ENCODE data around the gene CR1L.
"Not testable (repeated sequence)": the region's sequence is repeated elsewhere in the genome, so short reads cannot be mapped to it uniquely, and the experiment has no call there.

The CR1L gene

DNA sequence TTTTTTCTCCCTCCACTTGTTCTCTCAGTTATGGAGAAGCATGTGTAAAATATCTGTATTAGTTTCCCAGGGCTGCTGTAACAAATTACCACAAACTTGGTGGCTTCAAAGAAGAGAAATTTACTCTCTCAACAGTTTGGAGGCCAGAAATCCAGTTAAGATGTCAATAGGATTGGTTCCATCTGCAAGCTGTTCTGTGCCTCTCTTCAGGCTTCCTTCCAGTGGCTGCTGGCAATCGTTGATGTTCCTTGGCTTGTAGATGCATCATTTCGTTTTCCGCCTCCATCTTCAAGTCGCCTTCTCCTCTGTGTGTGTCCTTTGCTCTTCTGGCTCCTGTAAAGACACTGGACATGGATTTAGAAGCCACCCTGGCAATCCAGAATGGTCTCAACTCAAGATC is 45.6 kb downstream of the CR1L start:
- DNase-seq = not testable (repeated sequence)

DNA sequence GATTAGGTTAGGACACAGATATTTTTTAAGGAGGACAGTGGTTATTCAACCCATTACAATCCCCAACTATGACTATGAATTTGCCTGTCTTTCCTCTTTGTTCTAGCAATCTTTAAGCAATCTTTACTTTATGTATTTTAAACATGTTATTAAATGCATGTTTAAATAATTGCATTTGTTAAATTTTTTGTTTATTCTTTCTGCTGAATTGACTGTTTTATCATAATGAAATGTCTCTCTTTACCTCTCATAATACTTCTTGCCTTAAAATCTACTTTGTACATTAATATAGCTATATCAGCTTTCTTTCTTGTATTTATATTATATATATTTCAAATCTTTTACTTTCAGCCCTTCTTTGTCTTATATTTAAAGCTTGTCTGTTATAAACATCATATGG is 46.1 kb downstream of the CR1L start:
- no peak for DNase-seq

DNA sequence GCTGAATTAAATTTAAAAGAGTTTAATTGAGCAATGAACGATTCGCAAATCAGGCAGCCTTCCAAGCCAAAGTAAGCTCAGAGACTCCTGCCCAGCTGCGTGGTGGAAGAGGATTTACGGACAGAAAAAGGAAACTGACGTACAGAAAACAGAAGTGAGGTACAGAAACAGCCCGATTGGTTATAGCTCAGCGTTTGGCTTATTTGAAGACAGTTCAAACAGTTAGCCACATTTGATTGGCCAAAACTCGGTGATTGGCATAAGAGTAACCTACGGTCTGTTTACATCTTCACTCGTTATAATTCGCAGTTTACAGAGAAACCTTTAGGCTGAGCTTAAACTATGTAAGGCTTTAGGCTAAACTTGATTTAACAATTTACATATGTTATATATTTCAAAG is 46.9 kb downstream of the CR1L start:
- DNase-seq = no peak

DNA sequence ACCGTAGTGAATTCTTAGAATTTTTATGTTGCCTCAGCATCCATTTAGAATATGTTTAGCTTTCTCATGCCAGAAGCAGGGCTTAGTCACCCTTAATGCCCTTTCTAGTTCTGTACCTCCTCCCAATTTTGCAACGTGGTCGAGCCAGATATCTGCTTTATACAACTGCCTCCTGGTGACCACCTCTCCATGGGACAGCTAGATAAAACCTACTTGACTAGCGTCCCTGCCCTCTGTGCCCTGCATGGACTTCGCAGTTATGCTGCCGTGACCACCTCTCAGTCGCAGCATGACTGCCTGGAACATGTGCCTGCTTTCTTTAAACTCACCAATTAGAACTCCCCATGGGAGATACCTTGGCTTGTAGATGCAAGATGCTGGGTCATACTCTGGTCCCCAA is 47.4 kb downstream of the CR1L start:
- not testable (repeated sequence) for DNase-seq

DNA sequence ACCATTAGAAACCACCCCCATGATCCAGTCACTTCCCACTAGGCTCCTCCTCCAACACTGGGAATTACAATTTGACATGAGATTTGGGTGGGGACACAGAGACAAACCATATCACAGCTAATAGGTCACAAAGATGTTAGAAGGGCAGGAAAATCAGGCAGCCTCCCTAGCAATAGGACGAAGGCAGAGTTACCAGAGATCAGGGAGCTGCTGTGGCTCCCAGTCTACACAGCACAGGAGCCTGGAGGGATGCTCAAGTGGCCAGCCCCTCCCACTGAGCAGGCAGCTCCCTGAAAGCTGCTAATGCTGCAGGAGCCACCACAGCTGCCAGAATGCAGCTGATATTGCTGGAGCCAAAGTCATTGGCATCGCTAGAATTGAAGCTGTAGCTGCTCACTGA is 51.0 kb downstream of the CR1L start:
- DNase-seq = no peak

DNA sequence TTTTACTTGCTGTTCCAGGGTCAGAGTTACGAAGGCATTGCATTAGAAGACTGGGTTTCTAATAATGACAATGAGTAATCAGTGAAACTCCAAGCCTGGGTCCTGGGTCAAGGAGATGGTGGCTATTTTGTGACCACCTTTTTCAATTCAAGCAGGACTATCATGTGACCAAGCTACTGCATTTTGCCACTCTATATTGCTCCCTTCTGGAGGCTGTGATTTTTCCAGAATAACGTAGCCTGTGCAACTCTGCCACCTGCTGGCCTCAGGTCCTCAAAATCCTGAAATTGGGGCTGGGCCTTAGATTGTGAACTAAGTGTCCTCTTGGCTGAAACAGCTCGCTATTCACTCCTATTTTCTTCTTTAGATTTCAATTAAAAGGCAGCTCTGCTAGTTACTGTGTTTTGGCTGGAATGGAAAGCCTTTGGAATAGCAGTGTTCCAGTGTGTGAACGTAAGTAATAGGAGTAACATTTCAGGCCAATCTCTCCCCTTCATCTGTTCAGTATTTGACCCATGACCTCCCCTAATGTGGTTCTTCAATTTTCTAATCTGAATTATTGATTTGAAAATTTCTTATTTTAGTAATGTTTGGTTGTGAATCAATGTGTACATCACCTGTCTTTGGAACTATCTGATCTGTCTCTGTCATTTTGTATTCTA is 54.0 kb downstream of the CR1L start:
- DNase-seq = peak; percentile 83

DNA sequence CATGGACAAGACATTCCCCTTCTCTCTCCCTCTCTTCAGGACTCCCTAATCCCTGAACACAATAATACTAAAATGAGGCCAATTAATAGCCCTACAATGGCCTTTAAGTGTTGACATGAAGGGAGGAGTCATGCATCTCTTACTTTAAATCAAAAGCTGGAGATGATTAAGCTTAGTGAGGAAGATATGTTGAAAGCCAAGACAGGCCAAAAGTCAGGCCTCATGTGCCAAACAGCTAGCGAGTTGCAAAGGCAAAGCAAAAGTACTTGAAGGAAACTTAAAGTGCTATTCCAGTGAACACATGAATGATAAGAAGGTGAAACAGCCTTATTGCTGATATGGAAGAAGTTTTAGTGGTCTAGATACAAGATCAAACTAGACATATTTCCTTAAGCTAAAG is 57.4 kb downstream of the CR1L start:
- no peak for DNase-seq

DNA sequence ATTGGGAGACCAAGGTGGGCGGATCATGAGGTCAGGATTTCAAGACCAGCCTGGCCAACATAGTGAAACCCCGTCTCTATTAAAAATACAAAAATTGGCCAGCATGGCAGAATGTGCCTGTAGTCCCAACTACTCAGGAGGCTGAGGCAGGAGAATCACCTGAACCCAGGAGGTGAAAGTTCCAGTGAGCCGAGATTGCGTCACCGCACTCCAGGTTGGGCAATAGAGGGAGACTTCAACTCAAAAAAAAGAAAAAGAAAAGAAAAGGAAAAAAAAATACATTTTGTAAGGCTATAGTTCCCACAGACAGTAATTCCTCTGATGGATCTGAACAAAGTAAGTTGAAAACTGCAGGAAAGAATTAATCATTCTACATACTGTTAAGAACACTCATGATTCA is 58.8 kb downstream of the CR1L start:
- no peak for DNase-seq

DNA sequence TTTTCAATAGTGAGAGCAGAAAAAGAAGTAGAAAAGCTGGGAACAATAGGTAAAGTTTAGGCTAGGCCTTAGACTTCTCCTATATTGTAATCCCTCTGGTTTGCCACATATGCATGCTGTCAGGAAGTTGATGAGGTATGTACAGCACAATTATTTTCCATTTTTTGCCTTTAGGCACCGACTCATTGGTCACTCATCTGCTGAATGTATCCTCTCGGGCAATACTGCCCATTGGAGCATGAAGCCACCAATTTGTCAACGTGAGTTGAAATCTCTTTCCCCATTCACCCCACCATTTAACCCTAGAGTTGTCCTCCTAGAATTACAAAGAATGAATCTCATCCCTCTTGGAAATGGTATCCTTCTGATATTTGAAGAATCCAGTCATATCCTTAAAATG is 63.1 kb downstream of the CR1L start:
- DNase-seq = not testable (repeated sequence)

DNA sequence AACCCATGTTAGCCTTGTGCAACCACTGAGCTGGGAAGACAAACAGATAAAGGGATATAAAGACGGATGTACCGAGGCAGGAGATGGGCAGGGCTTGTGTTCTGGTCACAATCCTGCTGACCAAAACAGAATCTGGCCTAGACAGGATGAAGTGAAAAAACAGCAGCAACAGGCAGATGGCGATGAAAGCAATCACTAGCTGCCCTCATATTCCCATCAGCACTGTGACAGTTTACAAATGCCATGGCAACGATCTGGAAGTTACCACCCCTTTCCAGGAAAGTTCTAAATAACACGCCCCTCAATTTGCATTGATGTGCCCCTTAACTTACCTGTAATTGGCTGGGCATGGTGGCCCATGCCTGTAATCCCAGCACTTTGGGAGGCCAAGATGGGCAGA is 66.4 kb downstream of the CR1L start:
- DNase-seq = no peak

DNA sequence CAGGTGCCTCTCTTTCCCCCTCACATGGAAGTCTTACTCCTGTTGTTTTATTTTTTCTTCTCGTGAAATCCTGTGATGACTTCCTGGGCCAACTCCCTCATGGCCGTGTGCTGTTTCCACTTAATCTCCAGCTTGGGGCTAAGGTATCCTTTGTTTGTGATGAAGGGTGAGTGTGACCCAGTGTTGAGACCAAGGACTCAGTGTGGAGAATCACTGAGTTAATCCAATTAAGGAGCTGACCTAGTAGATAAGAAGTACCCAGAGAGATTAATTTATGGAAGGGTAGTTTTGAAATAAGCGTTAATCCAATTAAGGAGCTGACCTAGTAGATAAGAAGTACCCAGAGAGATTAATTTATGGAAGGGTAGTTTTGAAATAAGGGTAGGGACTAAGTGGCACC is 67.8 kb downstream of the CR1L start:
- DNase-seq = not testable (repeated sequence)

DNA sequence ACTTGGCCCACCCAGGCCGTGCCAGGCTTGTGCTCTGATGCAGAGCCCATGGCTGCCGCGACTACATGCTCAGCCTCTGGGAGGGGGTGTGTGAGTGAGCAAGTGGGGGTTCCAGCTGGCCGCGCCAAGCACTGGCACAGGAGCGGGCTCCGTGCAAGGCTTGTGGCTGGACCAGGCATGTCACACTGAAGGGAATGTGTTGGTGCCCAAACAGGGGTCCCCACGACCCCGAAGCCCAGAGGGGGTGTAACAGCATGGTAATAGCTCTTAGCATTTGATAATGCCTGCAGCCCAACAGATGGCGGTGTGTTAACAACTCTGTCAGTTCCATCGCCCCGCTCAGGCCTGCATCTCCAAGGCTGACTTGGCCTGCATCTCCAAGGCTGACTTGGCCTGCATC is 68.6 kb downstream of the CR1L start:
- no peak for DNase-seq

DNA sequence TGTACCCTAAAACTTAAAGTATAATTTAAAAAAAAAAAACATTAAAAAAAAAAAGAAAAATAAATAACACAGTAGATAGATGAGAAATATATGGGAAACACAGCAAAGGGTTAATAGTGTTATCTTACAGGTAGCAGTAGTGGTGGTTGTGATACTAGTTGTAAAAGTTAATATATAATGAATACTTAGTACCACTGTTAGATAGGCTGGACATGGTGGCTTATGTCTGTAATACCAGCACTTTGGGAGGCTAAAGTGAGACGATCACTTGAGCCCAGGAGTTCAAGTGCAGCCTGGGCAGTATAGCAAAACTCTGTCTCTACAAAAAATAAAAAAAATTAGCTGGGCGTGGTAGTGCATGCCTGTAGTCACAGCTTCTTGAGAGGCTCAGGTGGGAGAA is 74.3 kb downstream of the CR1L start:
- DNase-seq = no peak

DNA sequence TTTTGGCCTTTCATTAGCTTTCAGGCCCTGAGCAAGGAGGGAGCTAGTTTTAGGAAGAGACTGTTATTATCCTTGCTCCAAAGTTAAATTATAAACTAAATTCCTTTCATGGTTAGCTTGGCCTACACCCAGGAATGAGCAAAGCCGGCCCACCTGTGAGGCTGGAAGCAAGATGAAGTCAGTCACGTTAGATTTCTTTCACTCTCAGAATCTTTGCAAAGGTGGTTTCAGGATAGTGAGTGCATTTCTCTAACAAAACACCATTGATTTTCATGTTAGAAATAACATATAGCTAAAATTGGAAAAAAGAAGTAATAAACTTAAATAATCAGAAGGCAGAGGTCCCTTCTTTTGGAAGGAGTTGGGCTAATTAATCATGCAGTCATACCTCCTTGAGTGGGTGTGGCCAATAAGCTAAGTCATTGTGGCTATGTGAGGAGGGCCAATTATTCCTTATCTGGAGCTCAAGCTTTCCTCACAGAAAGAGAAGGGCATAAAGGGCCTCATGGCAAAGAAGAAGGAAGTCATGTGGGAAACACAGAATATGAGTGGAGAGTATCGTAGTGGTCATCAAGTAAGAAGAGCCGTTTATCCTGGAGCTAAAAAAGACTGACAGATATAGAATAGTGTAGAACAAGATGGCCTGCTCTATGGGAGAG is 83.4 kb downstream of the CR1L start:
- DNase-seq = not testable (repeated sequence)

DNA sequence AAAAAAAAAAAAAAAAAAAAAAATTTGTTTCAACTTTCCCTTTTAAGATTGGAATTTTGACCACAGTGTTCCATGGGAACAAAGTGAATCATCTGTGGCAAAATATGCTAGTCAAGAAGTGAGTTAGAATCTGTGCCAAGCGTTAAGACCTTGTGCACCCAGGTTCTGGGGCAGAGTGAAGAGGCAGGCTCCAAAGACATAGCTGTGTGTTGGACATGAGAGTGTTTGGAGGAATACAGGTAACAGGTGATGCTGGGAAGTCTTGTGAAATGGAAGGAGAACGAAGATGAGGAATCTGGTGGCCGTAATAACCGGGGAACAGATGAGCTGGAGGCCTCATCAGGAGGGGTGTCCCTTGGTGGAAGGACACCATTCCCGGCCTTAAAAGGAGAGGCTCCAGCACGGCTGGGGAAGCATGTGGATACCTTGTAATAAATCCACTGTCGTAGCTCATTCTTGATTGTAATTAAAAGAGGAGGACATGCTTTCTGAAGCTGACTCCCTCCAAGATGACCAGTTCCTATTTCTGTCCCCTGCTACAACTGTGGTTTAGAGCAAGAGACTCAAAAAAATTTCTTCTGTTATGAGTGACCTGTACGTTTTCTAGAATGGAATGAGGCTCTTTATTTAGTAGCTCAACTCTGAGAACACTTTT is 92.7 kb downstream of the CR1L start:
- DNase-seq = not testable (repeated sequence)

DNA sequence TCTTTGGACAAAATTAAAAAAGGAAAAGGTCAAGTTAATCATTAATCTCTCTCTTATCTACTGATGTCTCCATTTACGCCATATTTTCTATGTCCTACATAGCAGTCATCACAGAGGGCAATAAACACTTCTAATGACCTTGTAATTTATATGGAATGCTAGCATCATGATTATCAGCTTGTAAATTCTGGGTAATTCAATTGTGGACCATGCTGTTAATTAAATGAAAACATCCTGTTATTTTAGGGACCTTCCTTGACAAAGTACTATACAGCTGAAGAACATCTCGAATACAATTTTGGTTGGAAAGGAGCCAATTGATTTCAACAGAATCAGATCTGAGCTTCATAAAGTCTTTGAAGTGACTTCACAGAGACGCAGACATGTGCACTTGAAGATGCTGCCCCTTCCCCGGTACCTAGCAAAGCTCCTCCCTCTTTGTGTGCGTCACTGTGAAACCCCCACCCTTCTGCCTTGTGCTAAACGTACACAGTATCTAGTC is 93.3 kb downstream of the CR1L start:
- not testable (repeated sequence) for DNase-seq

DNA sequence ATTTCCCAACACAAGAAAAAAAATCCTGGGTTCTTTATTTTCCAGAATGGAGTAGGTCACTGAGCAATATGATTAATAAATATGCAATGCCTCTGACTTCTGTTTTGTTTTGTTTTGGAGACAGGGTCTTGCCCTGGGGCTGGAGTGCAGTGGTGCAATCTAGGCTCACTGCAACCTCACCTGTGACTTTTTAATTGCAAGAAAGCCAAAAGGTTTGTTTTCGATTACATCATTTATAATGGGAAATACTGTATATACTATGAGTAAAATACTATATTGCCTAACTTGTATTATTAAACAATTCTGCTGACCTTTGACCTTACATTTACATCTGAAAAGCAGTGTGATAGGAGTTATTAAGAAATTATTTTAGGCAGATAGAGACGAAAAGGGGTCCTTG is 95.3 kb downstream of the CR1L start:
- DNase-seq = no peak

DNA sequence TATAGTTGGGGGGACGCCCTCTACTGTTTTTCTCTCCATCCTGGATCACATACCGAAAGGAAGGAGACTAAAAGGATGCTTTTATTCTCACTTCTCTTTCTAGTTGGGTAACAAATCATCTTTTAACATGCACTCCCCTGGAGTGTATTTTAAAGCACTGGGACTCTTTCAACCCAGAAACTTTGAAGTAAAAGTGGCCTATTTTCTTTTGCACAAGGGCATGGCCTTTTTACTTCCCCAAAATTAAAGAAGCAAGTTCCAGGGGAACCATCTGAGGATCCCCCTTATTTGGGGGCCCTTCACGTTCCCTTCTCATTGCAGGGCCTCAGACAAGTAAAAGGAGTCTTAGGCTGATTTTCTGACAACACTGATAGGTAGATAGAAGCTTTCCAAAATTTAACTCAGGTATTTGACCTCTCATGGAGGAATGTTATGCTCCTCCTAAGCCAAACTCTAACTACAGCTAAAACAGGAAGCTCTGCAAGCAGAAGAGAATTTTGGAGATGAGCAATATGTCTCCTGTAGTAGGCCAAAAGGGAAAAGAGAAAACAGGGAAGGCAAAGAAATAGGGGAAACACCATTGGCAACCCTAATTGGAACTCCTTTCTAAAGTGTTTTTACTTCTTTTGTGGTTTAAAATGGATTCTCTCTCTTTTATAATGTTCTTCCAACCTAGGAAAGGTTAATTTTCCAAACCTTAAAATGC is 98.1 kb downstream of the CR1L start:
- no peak for DNase-seq

DNA sequence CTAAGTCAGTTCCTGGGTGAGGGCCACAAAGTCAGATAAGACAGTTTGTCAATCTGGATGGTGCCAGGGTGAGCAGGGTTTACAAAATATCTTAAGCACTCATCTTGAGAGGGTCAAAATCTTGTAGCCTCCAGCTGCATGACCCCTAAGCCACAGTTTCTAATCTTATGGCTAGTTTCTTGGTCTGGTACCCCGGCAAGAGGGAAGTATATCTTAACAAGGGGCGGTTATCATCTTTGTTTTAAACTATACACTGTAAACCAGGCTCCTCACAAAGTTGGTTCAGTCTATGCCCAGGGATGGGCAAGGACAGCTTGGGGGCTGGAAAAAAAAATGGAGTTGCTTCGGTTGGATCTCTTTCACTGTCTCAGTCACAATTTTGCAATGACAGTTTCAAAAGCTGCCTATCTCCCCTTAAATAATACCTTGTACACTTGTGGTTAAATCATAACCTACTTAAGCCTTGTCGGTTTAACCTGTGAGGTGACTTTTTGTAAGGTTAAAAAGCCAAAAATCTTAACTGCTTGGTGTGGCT is 99.1 kb downstream of the CR1L start:
- no peak for DNase-seq

DNA sequence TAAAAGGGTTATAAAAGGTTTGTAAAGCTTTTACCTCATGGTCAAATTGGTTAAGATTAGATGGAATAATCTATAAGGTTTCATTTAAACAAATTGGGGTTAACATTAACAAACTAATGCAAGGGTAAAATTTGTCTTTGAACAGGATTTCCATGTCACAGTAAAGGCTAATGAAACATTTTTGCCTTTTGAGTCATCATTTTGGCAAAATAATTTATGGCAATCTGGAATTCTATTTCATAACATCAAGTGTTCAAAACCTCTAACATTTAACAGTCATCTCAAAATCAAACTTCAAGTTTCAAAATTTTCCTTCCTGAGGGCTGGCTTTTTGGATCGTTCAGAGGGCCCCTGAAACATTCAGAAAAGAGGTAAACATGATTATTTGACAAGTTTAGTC is 100.4 kb downstream of the CR1L start:
- DNase-seq = no peak

DNA sequence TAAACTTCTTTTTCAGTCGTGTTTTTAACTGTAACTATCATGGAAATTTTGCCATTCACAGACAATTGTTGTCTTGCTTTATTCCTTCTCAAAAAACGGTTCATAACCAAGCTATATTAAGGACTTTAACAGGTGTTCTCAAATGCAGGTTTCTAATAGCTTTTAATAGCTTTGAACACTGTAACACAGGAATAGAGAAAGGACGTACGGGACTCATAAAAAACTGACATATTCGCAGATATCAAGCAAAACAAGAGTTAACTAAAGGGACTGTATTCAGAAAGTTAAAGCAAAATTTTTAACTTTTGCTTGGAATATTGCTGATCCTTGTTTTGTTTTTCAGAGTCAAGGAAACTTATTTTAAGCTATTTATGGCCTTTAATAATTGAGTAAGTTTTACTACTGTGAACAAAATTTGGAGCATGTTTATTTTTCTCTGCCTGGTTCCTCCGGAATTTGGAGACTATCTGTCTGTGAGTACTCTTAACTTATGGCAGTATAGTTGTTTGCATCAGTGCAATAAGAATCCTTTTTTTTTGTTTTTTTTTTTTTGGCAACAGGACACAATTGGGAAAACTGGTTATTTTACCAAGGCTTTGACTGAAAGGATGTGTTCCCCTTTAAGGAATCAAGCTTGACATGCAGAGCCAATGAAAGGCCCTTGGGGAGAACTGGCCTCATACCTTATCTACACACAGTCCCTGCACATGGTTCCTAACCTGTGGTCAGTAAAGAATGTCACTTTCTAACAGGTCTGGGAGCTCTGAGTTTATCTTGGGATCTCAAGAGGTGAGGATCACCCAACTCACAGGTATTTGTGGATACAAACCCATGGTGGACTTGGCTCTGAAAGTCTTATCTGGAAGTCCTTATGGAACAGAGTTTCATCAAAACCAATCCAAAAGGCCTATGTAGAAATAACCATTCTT is 101.2 kb downstream of the CR1L start:
- peak; percentile 86 for DNase-seq

Data from islet precursor cell (in vitro differentiated cells).